Nucleus accumbens (tissue), 56 donors: ENCODE results near the gene CYP4F8.
A peak's percentile ranks its signal among the peaks of the same experiment; 100 is the strongest.
"Not testable (repeated sequence)": the region's sequence is repeated elsewhere in the genome, so short reads cannot be mapped to it uniquely, and the experiment has no call there.

ENCODE experiments used
- DNase-seq, 56 donors: peaks; one replicate each; lab custom pipeline; 2025; lab: John Stamatoyannopoulos, UW

The CYP4F8 gene, protein sequence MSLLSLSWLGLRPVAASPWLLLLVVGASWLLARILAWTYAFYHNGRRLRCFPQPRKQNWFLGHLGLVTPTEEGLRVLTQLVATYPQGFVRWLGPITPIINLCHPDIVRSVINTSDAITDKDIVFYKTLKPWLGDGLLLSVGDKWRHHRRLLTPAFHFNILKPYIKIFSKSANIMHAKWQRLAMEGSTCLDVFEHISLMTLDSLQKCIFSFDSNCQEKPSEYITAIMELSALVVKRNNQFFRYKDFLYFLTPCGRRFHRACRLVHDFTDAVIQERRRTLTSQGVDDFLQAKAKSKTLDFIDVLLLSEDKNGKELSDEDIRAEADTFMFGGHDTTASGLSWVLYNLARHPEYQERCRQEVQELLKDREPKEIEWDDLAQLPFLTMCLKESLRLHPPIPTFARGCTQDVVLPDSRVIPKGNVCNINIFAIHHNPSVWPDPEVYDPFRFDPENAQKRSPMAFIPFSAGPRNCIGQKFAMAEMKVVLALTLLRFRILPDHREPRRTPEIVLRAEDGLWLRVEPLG

DNA sequence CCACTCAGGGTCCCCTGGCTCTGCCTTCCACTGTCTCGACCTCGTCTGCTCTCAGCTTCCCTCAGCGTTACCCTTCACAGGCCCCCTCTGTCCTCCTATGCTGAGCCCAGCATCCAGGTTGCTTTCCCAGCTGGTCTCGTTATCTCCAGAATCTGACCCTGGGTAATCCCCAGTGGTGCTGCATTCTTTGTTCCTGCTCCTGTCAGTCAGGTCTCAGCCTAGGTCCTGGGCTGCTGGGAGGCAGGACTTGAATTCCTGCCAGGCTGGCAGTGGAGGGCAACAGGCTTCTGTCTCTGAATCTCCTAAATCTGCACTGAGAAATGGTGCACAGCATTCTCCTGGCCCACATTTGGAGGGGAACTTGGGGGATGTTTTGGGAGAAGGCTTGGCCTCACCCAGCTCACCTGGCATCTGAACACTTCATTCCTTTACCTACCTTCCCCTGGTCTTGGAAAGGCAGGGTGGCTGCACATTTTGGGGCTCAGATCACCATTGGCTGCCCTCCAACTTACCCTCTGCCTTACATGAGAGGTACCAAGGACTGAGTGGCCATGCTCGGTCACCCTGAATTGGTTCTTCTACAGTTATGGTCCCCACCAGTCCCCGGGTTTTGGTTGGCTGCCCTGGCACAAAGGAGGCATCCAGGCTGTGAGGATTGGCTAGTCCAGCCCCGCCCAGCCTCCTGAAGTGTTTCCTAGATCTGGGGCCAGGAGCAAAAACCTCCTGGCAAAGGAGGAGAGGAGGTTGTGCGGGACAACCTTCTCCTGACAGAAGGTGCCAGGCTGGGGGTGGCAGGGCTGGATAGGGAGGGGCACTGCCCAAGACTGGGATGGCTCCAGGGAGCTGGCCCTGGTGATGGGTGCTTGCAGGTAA lies at the start of gene CYP4F8:
TSS of gene CYP4F8 (plus strand) at position 712 of the 873 bp plus-strand sequence. CDS start 399 bp downstream, outside the sequence.
- no peak for DNase-seq

DNA sequence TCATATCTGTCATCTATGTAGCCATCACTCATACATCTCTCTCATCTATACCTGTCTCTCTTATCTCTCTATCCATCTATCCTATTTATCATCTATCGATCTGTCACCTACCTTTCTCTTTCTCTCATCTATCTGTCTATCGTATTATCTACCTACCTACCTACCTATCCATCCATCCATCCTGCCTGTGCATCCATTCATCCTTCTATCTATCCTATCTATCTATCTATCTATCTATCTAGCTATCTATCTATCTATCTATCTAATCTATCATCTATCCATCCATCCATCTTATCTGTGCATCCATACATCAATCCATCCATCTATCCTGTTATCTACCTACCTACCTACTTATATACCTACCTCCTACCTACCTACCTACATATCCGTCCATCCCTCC lies 44.6 kb upstream of the CYP4F8 start:
- DNase-seq, result no peak

DNA sequence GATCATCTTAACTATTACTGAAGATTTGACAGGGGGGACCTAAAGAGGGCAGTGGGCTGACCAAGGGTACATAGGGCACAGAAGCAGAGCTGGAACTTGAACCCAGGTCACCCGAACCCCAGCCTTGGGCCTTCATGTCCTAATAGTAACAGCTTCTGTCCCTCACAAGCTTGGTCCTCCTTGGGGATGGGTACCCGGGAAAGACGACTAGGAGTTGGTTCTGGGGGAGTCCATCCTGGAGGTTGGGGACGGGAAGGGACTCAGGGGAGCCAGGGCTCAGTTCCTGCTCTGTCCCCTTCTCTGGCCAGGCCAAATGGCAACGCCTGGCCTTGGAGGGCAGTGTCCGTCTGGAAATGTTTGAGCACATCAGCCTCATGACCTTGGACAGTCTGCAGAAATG lies 39.6 kb upstream of the CYP4F8 start:
- DNase-seq, result no peak

DNA sequence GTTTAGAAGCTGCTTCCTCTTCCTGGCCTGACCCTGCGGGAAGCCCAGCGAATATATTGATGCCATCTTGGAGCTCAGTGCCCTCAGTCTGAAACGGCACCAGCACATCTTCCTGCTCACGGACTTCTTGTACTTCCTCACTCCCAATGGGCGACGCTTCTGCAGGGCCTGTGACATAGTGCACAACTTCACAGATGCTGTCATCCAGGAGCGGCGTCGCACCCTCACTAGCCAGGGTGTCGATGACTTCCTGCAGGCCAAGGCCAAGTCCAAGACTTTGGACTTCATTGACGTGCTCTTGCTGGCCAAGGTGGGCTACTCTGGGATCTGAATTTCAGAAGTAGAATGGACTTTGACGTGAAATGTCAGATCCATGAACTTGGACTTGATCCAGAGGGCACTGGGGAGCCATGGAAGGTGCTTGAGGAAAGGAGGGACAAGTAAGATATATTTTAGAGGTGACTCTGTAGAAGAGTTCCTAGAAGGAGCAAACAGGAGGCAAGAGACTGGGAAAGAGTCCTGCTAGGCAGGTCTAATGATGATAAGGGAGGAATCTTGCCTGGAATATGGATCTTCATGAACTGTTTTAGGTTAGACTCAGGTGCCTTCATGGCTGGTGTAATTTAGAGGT lies 38.4 kb upstream of the CYP4F8 start:
- DNase-seq, result no peak

DNA sequence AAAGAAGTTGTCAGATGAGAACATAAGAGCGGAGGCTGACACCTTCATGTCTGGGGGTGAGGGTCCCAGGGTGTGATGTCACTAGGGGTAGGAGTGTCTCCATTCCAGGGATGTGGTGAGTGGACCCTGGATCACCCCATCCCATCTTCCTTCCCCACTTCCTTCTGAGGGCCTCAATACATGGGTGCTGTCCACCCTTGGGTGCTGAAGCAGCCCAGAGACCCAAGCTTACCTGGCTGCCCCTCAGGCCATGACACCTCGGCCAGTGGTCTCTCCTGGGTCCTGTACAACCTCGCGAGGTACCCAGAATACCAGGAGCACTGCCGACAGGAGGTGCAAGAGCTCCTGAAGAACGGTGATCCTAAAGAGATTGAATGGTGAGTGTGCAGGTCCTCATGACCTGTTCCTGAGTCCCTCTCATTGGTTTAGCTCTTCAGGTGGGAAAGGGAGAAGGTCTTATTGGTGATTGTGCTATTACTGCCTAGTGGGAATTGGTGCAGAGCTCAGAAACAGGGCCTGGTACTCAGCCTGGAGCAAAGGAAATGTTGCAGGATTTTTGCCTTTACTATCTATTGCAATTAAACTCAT lies 37.7 kb upstream of the CYP4F8 start:
- DNase-seq, result no peak

DNA sequence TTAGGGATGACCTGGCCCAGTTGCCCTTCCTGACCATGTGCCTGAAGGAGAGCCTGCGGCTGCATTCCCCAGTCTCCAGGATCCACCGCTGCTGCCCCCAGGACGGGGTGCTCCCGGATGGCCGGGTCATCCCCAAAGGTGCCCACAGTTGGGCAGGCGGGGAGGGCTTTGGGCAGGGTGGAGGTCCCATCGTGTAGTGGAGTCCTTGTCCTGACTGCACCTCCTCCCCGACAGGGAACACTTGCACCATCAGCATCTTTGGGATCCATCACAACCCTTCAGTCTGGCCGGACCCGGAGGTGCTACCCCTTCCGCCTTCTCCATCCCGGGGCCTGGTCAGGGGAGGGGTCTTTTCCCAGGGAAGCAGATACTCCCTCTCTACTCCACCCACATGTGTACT lies 31.7 kb upstream of the CYP4F8 start:
- DNase-seq, result no peak

DNA sequence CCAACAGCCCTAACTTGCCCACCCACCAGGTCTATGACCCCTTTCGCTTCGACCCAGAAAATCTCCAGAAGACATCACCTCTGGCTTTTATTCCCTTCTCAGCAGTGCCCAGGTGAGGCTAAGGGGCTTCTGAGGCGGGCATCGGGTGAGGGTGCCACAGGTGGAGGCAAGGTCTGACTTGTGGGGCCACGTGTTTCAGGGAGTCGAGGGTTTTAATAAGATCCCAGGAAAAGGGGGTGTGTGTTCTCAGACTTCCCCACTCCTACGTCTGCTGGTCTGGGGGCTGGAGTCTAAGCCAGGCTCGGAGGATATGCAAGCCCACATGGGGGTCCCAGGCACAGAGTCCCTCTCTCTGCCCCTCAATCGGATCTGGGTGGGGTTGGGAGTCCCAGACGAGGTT lies 30.9 kb upstream of the CYP4F8 start:
- DNase-seq, result no peak

DNA sequence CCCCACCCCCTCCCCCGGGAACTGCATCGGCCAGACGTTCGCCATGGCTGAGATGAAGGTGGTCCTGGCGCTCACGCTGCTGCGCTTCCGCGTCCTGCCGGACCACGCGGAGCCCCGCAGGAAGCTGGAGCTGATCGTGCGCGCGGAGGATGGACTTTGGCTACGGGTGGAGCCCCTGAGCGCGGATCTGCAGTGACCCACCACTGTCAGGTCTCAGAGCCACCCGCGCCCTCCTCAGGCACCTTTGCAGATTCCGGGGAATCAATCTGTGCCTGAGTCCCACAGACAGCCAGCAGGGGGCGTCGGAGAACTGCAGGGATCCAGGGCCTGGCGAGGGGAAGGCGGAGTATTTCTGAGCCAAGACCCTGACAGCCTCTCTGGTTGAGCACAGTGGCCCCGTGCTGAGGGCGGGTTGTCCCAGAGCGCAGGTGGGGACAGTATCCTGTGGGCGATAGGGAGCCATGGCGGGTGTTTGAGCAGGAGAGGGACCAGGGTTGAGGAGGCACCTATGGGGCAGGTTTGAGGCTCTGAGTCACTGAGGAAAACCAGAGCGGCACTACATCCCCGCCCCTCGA lies 30.4 kb upstream of the CYP4F8 start:
- peak in 47 of 56 donors; percentile 0 to 83 (median 29) for DNase-seq

DNA sequence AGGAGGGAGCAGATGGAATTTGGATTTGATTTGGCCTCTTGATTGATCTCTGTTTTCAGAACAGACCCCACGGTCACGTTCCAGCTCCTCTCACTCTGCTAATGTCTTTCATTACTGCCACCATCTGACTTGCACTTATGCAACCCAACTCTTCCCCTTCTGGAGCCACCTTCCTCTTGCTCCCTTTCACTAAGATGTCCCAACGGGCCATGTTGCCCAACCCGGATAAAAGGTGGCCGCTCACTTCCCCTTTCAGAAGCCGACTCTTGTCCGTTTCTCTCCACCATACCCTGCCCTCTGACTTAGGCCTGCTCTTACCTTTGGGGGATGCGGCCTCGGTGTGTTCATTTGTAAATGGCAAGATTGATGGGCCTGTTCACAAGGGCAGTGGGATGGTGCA lies 27.4 kb upstream of the CYP4F8 start:
- DNase-seq, result peak in 2 of 56 donors; percentile 4 to 10

DNA sequence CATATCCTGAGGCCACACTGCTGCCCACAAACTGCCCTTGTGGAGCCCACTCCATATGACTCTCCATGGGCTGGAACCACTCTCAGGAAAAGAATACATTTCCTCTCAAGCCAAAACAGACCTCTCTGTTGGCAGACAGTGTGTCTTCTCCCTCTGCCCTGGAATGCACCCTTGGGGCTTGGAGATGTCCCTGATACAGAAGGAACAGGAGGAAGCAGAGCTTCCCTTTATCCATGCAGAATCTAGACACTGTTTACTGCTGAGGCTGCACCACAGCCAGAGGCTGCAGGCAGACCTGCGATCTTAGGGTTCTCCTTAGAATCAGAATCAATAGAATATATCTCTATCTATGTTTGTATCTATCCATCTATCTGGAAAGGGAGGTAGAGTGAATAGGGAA lies 26.8 kb upstream of the CYP4F8 start:
- no peak for DNase-seq

DNA sequence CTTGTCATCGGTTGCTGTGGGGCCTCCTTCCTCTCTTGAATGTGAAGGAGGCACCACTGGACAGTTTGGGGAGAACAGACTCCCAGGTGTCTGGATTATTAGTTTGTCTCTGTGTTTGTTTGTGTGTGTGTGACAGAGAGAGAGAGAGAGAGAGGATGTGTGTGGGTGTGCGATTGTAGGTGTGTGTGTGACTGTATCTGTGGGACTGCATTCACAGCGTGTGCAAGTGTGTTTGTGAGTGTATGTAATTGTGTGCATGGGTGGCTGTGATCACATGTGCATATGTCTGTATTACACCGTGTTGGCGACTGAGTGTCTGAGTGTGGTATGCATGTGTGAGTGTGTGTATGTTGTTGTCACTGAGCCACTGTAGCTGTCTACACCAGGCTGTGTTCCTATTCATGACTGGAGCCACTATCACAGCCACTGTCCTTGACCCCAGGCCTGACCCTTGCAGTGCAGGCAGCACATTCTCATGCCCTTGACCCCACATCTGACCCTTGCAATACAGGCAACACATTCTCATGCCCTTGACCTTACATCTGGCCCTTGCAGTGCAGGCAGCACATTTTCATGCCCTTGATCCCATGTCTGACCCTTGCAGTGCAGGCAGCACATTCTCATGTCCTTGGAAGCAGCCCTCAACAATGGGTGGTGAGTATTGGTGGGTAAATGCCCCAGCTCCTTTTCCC lies 25.1 kb upstream of the CYP4F8 start:
- DNase-seq, result no peak

DNA sequence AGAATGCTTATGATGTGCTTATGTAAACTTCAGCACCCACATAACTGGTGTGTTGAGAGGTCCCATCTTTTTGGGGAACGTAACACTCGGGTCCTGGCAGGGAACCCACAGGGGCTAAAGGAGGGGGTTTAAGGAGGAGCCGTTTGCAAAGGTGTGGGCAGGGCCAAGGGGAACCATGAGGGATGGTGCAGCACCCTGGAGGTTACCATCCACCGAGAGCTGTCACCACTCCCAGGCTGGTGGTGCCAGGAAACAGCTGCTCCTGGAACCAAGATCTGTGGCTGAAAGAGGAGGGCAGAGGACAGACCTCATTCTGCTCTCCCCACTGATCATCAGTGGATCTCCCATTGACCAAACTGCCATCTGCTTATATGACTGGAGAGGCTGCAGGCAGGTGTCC lies 23.2 kb upstream of the CYP4F8 start:
- no peak for DNase-seq

DNA sequence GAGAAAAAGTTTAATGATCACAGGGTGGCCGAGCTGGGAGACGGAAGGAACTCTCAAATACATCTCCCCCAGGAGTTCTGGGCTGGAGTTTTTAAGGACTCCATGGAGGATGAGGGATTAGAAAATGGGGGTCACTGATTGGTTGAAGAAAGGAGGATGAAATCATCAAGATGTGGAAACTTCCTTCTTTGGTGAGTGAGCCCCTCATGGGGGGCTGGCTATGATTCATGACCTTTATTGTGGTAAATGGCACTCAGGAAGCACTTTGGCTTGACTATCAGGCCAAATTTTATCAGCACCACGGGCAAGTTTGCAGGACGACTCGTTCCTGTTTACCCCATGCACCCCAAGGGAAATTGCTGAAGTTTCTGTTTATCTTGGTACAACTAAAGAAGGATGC lies 22.5 kb upstream of the CYP4F8 start:
- DNase-seq, result not testable (repeated sequence)

DNA sequence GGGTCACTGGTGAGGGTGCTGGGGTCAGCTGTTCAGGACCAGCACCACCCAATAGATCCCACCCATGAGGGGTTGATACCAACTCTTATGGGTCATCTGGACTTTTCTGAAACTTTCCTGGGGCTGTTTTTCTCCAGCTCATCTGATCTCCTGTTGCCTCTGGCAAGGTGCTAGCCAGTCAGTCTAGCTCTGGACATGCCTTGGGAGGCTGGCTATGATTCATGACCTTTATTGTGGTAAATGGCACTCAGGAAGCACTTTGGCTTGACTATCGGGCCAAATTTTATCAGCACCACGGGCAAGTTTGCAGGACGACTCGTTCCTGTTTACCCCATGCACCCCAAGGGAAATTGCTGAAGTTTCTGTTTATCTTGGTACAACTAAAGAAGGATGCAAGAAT lies 21.3 kb upstream of the CYP4F8 start:
- not testable (repeated sequence) for DNase-seq

DNA sequence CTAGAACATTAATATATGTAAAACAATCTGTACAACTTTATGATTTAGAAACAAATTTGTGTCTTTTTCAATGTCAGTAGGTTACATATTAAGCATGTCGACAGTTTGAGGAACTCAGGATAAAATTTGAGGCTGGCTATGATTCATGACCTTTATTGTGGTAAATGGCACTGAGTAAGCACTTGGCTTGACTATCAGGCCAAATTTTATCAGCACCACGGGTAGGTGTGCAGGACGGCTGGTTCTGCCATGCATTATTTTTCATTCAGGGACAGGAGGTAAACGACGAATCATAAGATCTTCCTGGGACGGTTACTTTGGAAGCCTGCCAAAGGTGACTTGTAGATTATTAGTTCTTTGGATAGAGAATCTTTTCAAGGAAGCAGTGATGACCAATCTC lies 19.9 kb upstream of the CYP4F8 start:
- no peak for DNase-seq

DNA sequence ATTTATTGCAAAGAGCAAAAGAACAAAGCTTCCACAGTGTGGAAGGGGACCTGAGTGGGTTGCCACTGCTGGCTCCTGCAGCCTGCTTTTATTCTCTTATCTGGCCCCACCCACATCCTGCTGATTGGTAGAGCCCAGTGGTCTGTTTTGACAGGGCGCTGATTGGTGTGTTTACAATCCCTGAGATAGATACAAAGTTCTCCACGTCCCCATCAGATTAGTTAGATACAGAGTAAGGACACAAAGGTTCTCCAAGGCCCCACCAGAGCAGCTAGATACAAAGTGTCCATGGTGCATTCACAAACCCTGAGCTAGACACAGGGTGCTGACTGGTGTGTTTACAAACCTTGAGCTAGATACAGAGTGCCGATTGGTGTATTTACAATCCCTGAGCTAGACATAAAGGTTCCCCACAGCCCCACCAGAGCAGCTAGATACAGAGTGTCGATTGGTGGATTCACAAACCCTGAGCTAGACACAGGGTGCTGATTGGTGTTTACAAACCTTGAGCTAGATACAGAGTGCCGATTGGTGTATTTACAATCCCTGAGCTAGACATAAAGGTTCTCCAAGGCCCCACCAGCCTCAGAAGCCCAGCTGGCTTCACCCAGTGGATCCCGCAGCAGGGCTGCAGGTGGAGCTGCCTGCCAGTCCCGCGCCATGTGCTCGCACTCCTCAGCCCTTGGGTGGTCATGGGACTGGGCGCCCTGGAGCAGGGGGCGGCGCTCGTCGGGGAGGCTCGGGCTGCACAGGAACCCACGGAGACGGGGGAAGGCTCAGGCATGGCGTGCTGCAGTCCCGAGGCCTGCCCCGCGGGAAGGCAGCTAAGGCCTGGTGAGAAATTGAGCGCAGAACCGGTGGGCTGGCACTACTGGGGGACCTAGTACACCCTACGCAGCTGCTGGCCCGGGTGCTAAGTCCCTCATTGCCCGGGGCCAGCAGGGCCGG lies 6.8 kb upstream of the CYP4F8 start:
- not testable (repeated sequence) for DNase-seq

DNA sequence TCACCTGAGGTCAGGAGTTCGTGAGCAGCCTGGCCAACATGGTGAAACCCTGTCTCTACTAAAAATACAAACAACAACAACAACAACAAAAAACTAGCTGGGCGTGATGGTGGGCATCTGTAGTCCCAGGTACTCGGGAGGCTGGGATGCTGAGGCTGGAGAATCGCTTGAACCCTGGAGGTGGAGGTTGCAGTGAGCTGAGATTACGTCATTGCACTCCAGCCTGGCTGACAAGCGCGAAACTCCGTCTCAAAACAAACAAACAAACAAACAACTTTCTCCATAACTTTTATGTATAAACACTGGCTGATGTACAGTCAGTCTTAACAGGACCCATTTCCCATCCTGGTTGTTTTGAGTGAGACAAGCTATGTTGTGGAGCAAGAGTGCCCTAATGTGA lies 5.8 kb upstream of the CYP4F8 start:
- no peak for DNase-seq

DNA sequence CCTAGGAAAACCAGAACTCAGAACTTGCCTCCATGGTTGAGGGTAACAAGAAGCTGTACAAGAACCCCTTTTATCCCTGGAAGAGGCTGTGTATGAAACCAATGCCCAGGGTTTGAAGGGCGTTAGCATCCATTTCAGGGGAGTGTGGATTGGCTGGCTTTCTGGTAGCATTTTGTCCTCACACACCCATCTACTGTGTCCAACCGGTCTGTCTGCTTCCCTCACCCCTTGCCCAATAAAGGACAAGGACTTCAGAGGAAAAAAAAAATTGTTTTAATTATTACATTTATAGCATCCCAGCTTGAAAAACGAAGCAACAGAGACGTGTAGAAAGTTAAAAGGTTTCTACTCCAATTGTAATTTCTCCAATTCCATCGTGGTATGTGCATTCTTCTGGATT lies 2.7 kb upstream of the CYP4F8 start:
- DNase-seq, result no peak
